Purkinje cell (primary cell): ENCODE measurements around the gene CLEC19A. TPM values are rescaled to one million over a fixed set of nuclear protein-coding genes. Genes with fewer than 3 reads are reported as not detected.

Experiments
- polyA plus RNA-seq: library from polyadenylated mRNA; unstranded; fragments of >200 nt; fragmentation: Nextera tagmentation; gene quantifications from 2 replicates; pipeline ENCODE4 v1.2.1, GENCODE V29; 2014

Gene CLEC19A
- 4.4 TPM in 1 of 2 replicates, not detected in the other for polyA plus RNA-seq

GRCh38 chr16:19285431-19285830 lies at the start of gene CLEC19A:
TSS of gene CLEC19A (plus strand) at chr16:19285731. CDS start at chr16:19285852, 121 bp downstream.

Other genes with a start within 250 kb of the CLEC19A start
- gene COQ7, start 218.1 kb upstream of the CLEC19A start, polyA plus RNA-seq, result 8.5 and 11.4 TPM in 2 replicates
- not detected in 2 replicates for gene ITPRIPL2, start 171.8 kb upstream of the CLEC19A start, polyA plus RNA-seq
- gene SYT17, start 117.5 kb upstream of the CLEC19A start, polyA plus RNA-seq, result 1.0 and 8.5 TPM in 2 replicates
- gene TMC5, start 132.2 kb downstream of the CLEC19A start, polyA plus RNA-seq, result not detected in 2 replicates
- 142 and 151 TPM in 2 replicates for gene GDE1, start 236.4 kb downstream of the CLEC19A start, polyA plus RNA-seq
- 18.2 and 23.0 TPM in 2 replicates for gene CCP110, start 238.2 kb downstream of the CLEC19A start, polyA plus RNA-seq